CD4-positive, alpha-beta memory T cell (primary cell): ENCODE data around the gene MSANTD1. TPM values are rescaled to one million over a fixed set of nuclear protein-coding genes. Genes with fewer than 3 reads are reported as not detected.

Source experiments
- CTCF ChIA-PET: fragments of 350-600 bp; sonication (Branson Sonifier 250); formaldehyde crosslinking; loops from one replicate; lab custom pipeline; 2021; ENCODE audit warnings: inconsistent platforms; ENCODE audit not compliant: partially characterized antibody; lab: Charles Lee
- POLR2A ChIA-PET: fragments of 350-600 bp; sonication (Branson Sonifier 250); formaldehyde crosslinking; loops from one replicate; lab custom pipeline; 2021; ENCODE audit not compliant: partially characterized antibody; lab: Charles Lee
- DNase-seq, 5 donors: peaks; one replicate each; pipeline versions ENCODE4 v3.0.0 to v3.0.0-alpha.2; 2020 to 2022; ENCODE audit warnings: mixed read lengths in 1 of 5
- H3K27ac ChIP-seq: one replicate; pipeline ENCODE4 v1.7.0; 2013; ENCODE audit warnings: low read depth, low read length
- H3K27me3 ChIP-seq: 2 replicates; pipeline ENCODE4 v1.7.0; 2013; ENCODE audit warnings: mild to moderate bottlenecking, low read length, moderate library complexity; ENCODE audit not compliant: insufficient read depth
- H3K36me3 ChIP-seq: 2 replicates; pipeline ENCODE4 v1.7.0; 2013; ENCODE audit warnings: mild to moderate bottlenecking, low read length, moderate library complexity; ENCODE audit not compliant: insufficient read depth
- H3K4me1 ChIP-seq: 2 replicates; pipeline ENCODE4 v1.7.0; 2013; ENCODE audit warnings: mild to moderate bottlenecking, low read length, moderate library complexity; ENCODE audit not compliant: insufficient read depth
- H3K4me3 ChIP-seq, 2 donors: one replicate each; pipeline ENCODE4 v1.7.0; 2013; ENCODE audit warnings: low read length in 2 of 2, mild to moderate bottlenecking in 1 of 2
- H3K9me3 ChIP-seq, 2 donors: one replicate each; pipeline ENCODE4 v1.7.0; 2013; ENCODE audit warnings: low read length in 2 of 2, control low read depth in 1 of 2; ENCODE audit not compliant: control insufficient read depth in 1 of 2
- H3K27ac Mint-ChIP-seq, 7 donors: one replicate each; pipeline ENCODE4 v1.8.0; 2020 to 2021; ENCODE audit warnings: mixed read lengths in 7 of 7, mild to moderate bottlenecking in 6 of 7, inconsistent platforms in 3 of 7, moderate library complexity in 3 of 7
- H3K27me3 Mint-ChIP-seq, 2 donors: one replicate each; pipeline ENCODE4 v1.8.0; 2020 to 2021; ENCODE audit warnings: mixed read lengths in 2 of 2
- H3K36me3 Mint-ChIP-seq, 2 donors: one replicate each; pipeline ENCODE4 v1.8.0; 2020 to 2021; ENCODE audit warnings: mixed read lengths in 2 of 2, inconsistent platforms in 1 of 2, mild to moderate bottlenecking in 1 of 2
- H3K4me1 Mint-ChIP-seq, 4 donors: one replicate each; pipeline ENCODE4 v1.8.0; 2020 to 2021; ENCODE audit warnings: mixed read lengths in 4 of 4, mild to moderate bottlenecking in 1 of 4
- H3K4me3 Mint-ChIP-seq, 8 donors: one replicate each; pipeline ENCODE4 v1.8.0; 2020 to 2021; ENCODE audit warnings: mixed read lengths in 8 of 8, mild to moderate bottlenecking in 7 of 8, moderate library complexity in 6 of 8, inconsistent platforms in 3 of 8
- H3K9me3 Mint-ChIP-seq, 8 donors: one replicate each; pipeline ENCODE4 v1.8.0; 2020 to 2021; ENCODE audit warnings: mixed read lengths in 8 of 8, mild to moderate bottlenecking in 5 of 8, inconsistent platforms in 3 of 8, moderate library complexity in 1 of 8
- intact Hi-C: fragments of 100-400 bp; cut with micrococcal nuclease; formaldehyde crosslinking; loops from one replicate; pipeline ENCODE4 v1.15.1; 2023
- polyA plus RNA-seq, 2 donors: library from polyadenylated mRNA; unstranded; fragments of 300-500 nt; fragmentation: Illumina TruSeq; gene quantifications; one replicate each; pipeline ENCODE4 v1.2.3, GENCODE V29; 2021
- total RNA-seq, 2 experiments: library from RNA; stranded (reverse); gene quantifications; one replicate each; pipeline ENCODE4 v1.2.3, GENCODE V29; 2021

MSANTD1 gene
- total and polyA plus RNA-seq, 4 experiments from 2014 or later = 0.08 to 2.2 (median 2.0) TPM; not detected in 1

DNA sequence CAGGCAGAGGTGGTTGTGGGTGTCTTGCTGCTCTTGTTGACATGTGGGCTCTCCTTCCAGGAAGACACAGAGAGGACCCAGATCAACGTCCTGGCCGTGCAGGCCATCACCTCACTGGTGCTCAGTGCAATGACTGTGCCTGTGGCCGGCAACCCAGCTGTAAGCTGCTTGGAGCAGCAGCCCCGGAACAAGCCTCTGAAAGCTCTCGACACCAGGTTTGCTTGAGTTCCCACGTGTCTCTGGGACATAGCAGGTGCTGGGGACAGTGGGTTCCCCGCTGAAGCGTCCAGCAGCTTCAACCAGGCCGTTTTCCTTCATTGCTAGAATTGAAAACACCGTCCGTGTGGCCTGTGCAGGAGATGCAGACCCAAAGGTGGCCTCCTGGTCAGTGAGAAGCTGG is 25.6 kb upstream of the MSANTD1 start:
- no peaks in the 10 kb centered on the region for H3K9me3 Mint-ChIP-seq
- POLR2A ChIA-PET = no interaction called here
- H3K27ac Mint-ChIP-seq = peak overlapping the region in 1 of 7 donors; percentile 53
- H3K4me1 ChIP-seq = no peaks in the 10 kb centered on the region
- H3K36me3 ChIP-seq = peaks cover 54% of the 10 kb centered on the region
- no peak overlapping the region for H3K4me3 Mint-ChIP-seq
- CTCF ChIA-PET = no interaction called here
- H3K27ac ChIP-seq = no peak overlapping the region
- H3K27me3 ChIP-seq = no peaks in the 10 kb centered on the region
- peaks cover 52 to 71% of the 10 kb centered on the region in 2 donors for H3K36me3 Mint-ChIP-seq
- intact Hi-C loops = no loop called here
- no peak overlapping the region for H3K4me3 ChIP-seq
- H3K27me3 Mint-ChIP-seq = no peaks in the 10 kb centered on the region
- peaks cover 0 to 7% (median 5%) of the 10 kb centered on the region in 4 donors for H3K4me1 Mint-ChIP-seq
- DNase-seq = no peak
- H3K9me3 ChIP-seq = no peaks in the 10 kb centered on the region

DNA sequence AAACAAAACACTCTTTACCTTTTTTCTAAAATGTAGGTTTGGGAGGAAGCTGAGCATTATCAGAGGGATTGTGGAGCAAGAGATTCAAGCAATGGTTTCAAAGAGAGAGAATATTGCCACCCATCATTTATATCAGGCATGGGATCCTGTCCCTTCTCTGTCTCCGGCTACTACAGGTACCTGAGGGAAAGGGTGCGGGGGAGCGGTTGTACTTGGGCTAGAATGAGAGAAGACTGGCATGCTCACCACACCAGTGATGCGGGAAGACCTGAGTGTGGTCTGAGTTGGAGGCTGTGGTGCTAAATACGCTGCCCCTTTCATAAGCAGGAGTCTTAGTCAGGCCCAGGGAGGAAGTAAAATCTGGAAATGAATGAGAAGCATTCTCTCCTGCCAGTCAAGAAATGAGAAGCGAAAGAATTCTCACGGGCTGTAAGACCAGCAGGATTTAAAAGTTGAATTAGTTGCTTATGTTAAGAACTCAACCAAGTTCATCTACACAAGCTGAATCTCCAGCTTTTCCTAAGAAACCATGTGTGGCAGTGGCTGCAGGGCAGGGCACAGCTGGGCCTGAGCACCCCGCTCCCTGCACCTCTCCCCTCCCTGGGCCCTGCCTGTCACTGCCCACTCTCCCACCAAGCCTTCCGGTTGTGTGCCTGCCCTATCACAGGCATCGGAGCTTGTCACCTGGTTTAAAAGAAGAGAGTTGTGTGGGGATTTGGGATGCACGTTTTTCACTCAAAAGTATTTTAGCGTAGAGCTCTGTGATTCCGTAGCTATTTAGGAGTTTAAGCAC is 24.8 kb upstream of the MSANTD1 start:
- DNase-seq = no peak
- peak overlapping the region in 1 of 7 donors; percentile 36 for H3K27ac Mint-ChIP-seq
- no peaks in the 10 kb centered on the region for H3K27me3 ChIP-seq
- POLR2A ChIA-PET = interaction anchor here (1.6 kb wide), 1 partner anchor 21 kb away, joined by 4 read pairs; no protein-coding TSS in a partner anchor
- no peak overlapping the region for H3K4me3 ChIP-seq
- peaks cover 58% of the 10 kb centered on the region for H3K36me3 ChIP-seq
- peaks cover 0 to 7% (median 3%) of the 10 kb centered on the region in 4 donors for H3K4me1 Mint-ChIP-seq
- H3K9me3 ChIP-seq = no peaks in the 10 kb centered on the region
- no peak overlapping the region for H3K27ac ChIP-seq
- CTCF ChIA-PET = interaction anchor here (1.0 to 1.2 kb wide), 3 partner anchors 14 to 31 kb away, joined by 3 read pairs; no protein-coding TSS in a partner anchor
- no peak overlapping the region for H3K4me3 Mint-ChIP-seq
- intact Hi-C loops = no loop called here
- no peaks in the 10 kb centered on the region for H3K27me3 Mint-ChIP-seq
- H3K9me3 Mint-ChIP-seq = no peaks in the 10 kb centered on the region
- no peaks in the 10 kb centered on the region for H3K4me1 ChIP-seq
- peaks cover 51 to 69% of the 10 kb centered on the region in 2 donors for H3K36me3 Mint-ChIP-seq

DNA sequence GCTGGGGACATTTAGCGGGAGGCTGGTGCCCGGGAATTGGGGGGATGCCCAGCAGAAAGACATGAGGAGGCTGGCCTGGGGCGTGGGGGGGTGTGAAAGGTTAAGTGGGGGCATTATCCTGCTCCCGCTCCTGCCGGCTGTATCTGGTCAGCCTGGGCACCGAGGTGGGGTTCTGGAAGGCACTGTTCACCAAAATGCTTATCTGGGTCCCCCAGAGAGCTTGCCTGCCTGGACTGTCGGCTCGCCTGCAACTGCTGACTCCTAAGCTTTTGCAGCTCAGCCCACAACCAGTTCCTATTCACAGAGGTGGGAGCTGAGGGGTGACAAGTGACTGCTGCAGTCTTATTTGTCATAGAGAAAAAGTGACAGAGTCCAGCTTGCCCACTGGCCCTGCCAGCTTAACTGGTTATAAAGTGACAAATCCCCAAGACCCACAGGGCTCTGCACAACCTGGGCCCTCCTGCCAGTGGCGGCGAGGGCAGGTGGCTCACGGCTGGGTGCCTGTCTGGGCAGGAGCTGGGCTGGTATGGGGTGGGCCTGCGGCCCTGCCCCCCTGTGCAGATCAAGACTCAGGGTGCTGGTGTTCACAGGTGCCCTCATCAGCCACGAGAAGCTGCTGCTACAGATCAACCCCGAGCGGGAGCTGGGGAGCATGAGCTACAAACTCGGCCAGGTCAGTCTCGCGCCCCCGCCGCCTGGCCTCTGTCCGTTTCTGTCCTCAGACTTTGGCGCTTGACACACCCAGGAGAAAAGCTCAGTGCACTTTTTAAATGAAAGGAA is 23.7 kb upstream of the MSANTD1 start:
- H3K9me3 Mint-ChIP-seq = no peaks in the 10 kb centered on the region
- no peaks in the 10 kb centered on the region for H3K27me3 ChIP-seq
- CTCF ChIA-PET = interaction anchor here (1.0 to 1.2 kb wide), 3 partner anchors 15 to 32 kb away, joined by 3 read pairs; no protein-coding TSS in a partner anchor
- POLR2A ChIA-PET = interaction anchor here (1.6 kb wide), 1 partner anchor 23 kb away, joined by 4 read pairs; no protein-coding TSS in a partner anchor
- H3K4me3 ChIP-seq = no peak overlapping the region
- H3K4me1 Mint-ChIP-seq = peaks cover 0 to 3% (median 1%) of the 10 kb centered on the region in 4 donors
- intact Hi-C loops = no loop called here
- peaks cover 59 to 69% of the 10 kb centered on the region in 2 donors for H3K36me3 Mint-ChIP-seq
- no peak overlapping the region for H3K4me3 Mint-ChIP-seq
- no peaks in the 10 kb centered on the region for H3K4me1 ChIP-seq
- peaks cover 64% of the 10 kb centered on the region for H3K36me3 ChIP-seq
- no peaks in the 10 kb centered on the region for H3K9me3 ChIP-seq
- no peak overlapping the region for H3K27ac ChIP-seq
- peak overlapping the region in 1 of 7 donors; percentile 65 for H3K27ac Mint-ChIP-seq
- no peak for DNase-seq
- no peaks in the 10 kb centered on the region for H3K27me3 Mint-ChIP-seq

- Mint-ChIP-seq H3K4me3 (no peak overlapping the region), H3K27ac (peak overlapping the region in 4 of 7 donors; percentile 37 to 65 (median 51)), H3K4me1 (peaks cover 0 to 3% (median 1%) of the 10 kb centered on the region in 4 donors), H3K9me3 (no peaks in the 10 kb centered on the region), H3K36me3 (peaks cover 60 to 73% of the 10 kb centered on the region in 2 donors), H3K27me3 (no peaks in the 10 kb centered on the region)
- peaks cover 70% of the 10 kb centered on the region for H3K36me3 ChIP-seq
- no peak overlapping the region for H3K27ac ChIP-seq
- H3K4me3 ChIP-seq = no peak overlapping the region
- POLR2A ChIA-PET = interaction anchor here (1.6 kb wide), 1 partner anchor 23 kb away, joined by 4 read pairs; no protein-coding TSS in a partner anchor
- no peaks in the 10 kb centered on the region for H3K4me1 ChIP-seq
- CTCF ChIA-PET = interaction anchor here (1.2 kb wide), 1 partner anchor 31 kb away, joined by 3 read pairs; no protein-coding TSS in a partner anchor
- no peaks in the 10 kb centered on the region for H3K27me3 ChIP-seq
- intact Hi-C loops = no loop called here
- DNase-seq = no peak
- no peaks in the 10 kb centered on the region for H3K9me3 ChIP-seq
Observed at GRCh38 chr4:3225936-3226335, 23.0 kb upstream of the MSANTD1 start.

DNA sequence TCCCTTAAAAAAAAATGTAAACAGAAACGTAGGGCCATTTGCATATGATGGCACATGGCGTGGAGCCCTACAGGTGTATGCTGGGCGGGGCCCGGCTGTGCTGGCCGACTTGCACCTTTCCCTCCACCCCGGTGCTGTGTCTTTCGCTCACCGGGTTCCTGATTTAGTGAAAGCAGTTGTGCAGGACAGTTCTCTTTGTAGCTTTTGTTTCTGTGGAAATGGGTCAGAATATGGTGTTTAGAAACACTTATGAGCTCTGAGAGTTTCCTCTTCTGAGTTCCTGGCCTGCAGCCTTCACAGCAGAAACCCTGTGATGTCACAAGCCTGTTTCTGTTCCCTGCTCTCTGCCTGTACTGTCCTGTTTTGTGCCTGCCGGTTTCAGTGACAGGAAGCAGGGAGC is 22.5 kb upstream of the MSANTD1 start:
- POLR2A ChIA-PET = no interaction called here
- CTCF ChIA-PET = interaction anchor here (1.2 kb wide), 1 partner anchor 31 kb away, joined by 3 read pairs; no protein-coding TSS in a partner anchor
- peaks cover 73% of the 10 kb centered on the region for H3K36me3 ChIP-seq
- H3K27me3 ChIP-seq = no peaks in the 10 kb centered on the region
- no peaks in the 10 kb centered on the region for H3K9me3 ChIP-seq
- H3K4me1 Mint-ChIP-seq = peaks cover 0 to 2% (median under 1%) of the 10 kb centered on the region in 4 donors
- no peak overlapping the region for H3K27ac ChIP-seq
- no peak overlapping the region for H3K4me3 Mint-ChIP-seq
- H3K4me3 ChIP-seq = no peak overlapping the region
- H3K36me3 Mint-ChIP-seq = peaks cover 58 to 73% of the 10 kb centered on the region in 2 donors
- H3K27ac Mint-ChIP-seq = no peak overlapping the region
- DNase-seq = no peak
- H3K4me1 ChIP-seq = no peaks in the 10 kb centered on the region
- no peaks in the 10 kb centered on the region for H3K9me3 Mint-ChIP-seq
- intact Hi-C loops = no loop called here
- H3K27me3 Mint-ChIP-seq = no peaks in the 10 kb centered on the region

- no peak for DNase-seq
- peaks cover 0 to 5% (median under 1%) of the 10 kb centered on the region in 4 donors for H3K4me1 Mint-ChIP-seq
- intact Hi-C loops = no loop called here
- H3K27me3 ChIP-seq = no peaks in the 10 kb centered on the region
- CTCF ChIA-PET = no interaction called here
- POLR2A ChIA-PET = no interaction called here
- no peaks in the 10 kb centered on the region for H3K9me3 Mint-ChIP-seq
- H3K4me1 ChIP-seq = no peaks in the 10 kb centered on the region
- peaks cover 58 to 73% of the 10 kb centered on the region in 2 donors for H3K36me3 Mint-ChIP-seq
- H3K36me3 ChIP-seq = peaks cover 73% of the 10 kb centered on the region
- no peaks in the 10 kb centered on the region for H3K27me3 Mint-ChIP-seq
- no peak overlapping the region for H3K27ac ChIP-seq
- H3K4me3 ChIP-seq = no peak overlapping the region
- H3K27ac Mint-ChIP-seq = no peak overlapping the region
- no peaks in the 10 kb centered on the region for H3K9me3 ChIP-seq
- no peak overlapping the region for H3K4me3 Mint-ChIP-seq
Observed at GRCh38 chr4:3226944-3227343, 22.0 kb upstream of the MSANTD1 start.
